H1 (cell line): ENCODE results near the gene CNDP1. TPM values are rescaled to one million over a fixed set of nuclear protein-coding genes. Genes with fewer than 3 reads are reported as not detected.

ENCODE experiments used
- CTCF ChIA-PET: fragments of 300-600 bp; sonication (Branson Sonifier 250); formaldehyde crosslinking; loops from one replicate; lab custom pipeline; 2021; ENCODE audit not compliant: partially characterized antibody; lab: Charles Lee
- POLR2A ChIA-PET: fragments of 300-600 bp; sonication (Branson Sonifier 250); formaldehyde crosslinking; loops from one replicate; lab custom pipeline; 2021; ENCODE audit warnings: inconsistent platforms; ENCODE audit not compliant: partially characterized antibody; lab: Charles Lee
- DNase-seq, 2 experiments: peaks; one replicate each; pipeline versions ENCODE4 v3.0.0 to v3.0.0-alpha.2; 2010 to 2022; ENCODE audit warnings: low spot score in 2 of 2, low read depth in 1 of 2, mixed read lengths in 1 of 2
- FAIRE-seq: peaks from 2 replicates; lab custom pipeline; 2011; peaks lifted over from hg19 to GRCh38; lab: Jason Lieb, UNC
- H2AFZ ChIP-seq: 2 replicates; pipeline ENCODE4 v1.8.1; 2012; ENCODE audit warnings: low read length, inconsistent platforms
- H2AK5ac ChIP-seq: 2 replicates; pipeline ENCODE4 v1.6.1; 2013; ENCODE audit warnings: low read depth, low read length
- H2BK120ac ChIP-seq: replicated peaks from 2 replicates; pipeline ENCODE3; 2013; ENCODE audit warnings: low read depth, low read length, inconsistent platforms
- H2BK12ac ChIP-seq: 2 replicates; pipeline ENCODE4 v1.6.1; 2013; ENCODE audit warnings: low read depth, low read length
- H2BK15ac ChIP-seq: 2 replicates; pipeline ENCODE4 v1.6.1; 2013; ENCODE audit warnings: low read length
- H2BK20ac ChIP-seq: 2 replicates; pipeline ENCODE4 v1.6.1; 2013; ENCODE audit warnings: low read length
- H2BK5ac ChIP-seq: 2 replicates; pipeline ENCODE4 v1.6.1; 2013; ENCODE audit warnings: low read depth, low read length
- H3K14ac ChIP-seq: 2 replicates; pipeline ENCODE4 v1.6.1; 2013; ENCODE audit warnings: inconsistent platforms; ENCODE audit not compliant: insufficient read length
- H3K18ac ChIP-seq: 2 replicates; pipeline ENCODE4 v1.6.1; 2013; ENCODE audit warnings: low read length; ENCODE audit errors: extremely low read depth
- H3K23ac ChIP-seq: 2 replicates; pipeline ENCODE4 v1.6.1; 2013; ENCODE audit warnings: inconsistent platforms; ENCODE audit not compliant: insufficient read length
- H3K23me2 ChIP-seq: 2 replicates; pipeline ENCODE4 v1.6.1; 2013; ENCODE audit warnings: low read depth, low read length
- H3K27ac ChIP-seq: 2 replicates; pipeline ENCODE4 v1.6.1; 2011; ENCODE audit warnings: low read depth, low read length, inconsistent platforms
- H3K27me3 ChIP-seq, 4 experiments: replicated peaks in 1 of 4; 1 replicate in 1 of 4; 2 replicates in 3 of 4; pipeline versions ENCODE4 v1.6.1 to v1.8.1; 2011 to 2013; ENCODE audit warnings: low read length in 3 of 4, mild to moderate bottlenecking in 3 of 4, inconsistent platforms in 2 of 4, mixed read lengths in 2 of 4, moderate library complexity in 1 of 4; ENCODE audit not compliant: control insufficient read depth in 3 of 4, insufficient read depth in 3 of 4; ENCODE audit errors: extremely low read depth in 1 of 4
- H3K36me3 ChIP-seq, 4 experiments: 2 replicates each; pipeline versions ENCODE4 v1.6.1 to v1.8.1; 2011 to 2013; ENCODE audit warnings: mild to moderate bottlenecking in 4 of 4, low read length in 3 of 4, moderate library complexity in 2 of 4, control low read depth in 1 of 4, inconsistent platforms in 1 of 4; ENCODE audit not compliant: insufficient read depth in 4 of 4, control insufficient read depth in 2 of 4
- H3K4ac ChIP-seq: replicated peaks from 2 replicates; pipeline ENCODE3; 2013; ENCODE audit warnings: low read length, low read depth, mixed read lengths, inconsistent platforms; ENCODE audit not compliant: insufficient read length
- H3K4me1 ChIP-seq, 4 experiments: replicated peaks in 1 of 4; 1 replicate in 1 of 4; 2 replicates in 3 of 4; pipeline versions ENCODE4 v1.6.1 to v1.8.1; 2011 to 2013; ENCODE audit warnings: low read length in 3 of 4, inconsistent platforms in 2 of 4, mixed read lengths in 1 of 4; ENCODE audit not compliant: insufficient read depth in 4 of 4, control insufficient read depth in 3 of 4
- H3K4me2 ChIP-seq, 2 experiments: 2 replicates each; pipeline versions ENCODE4 v1.6.1 to v1.8.1; 2011 to 2013; ENCODE audit warnings: low read depth in 2 of 2, low read length in 2 of 2, control low read depth in 1 of 2, inconsistent platforms in 1 of 2, mild to moderate bottlenecking in 1 of 2; ENCODE audit not compliant: insufficient read depth in 1 of 2
- H3K4me3 ChIP-seq, 4 experiments: fragments of 200-600, 300-600 bp in 1 of 4; sonication (generic), shearing (Covaris generic), sonication (Bioruptor Twin) in 1 of 4; 2 replicates each; pipeline versions ENCODE4 v1.5.1 to v1.8.1; 2011 to 2016; ENCODE audit warnings: low read length in 4 of 4, low read depth in 3 of 4, control low read depth in 2 of 4, inconsistent platforms in 2 of 4, mild to moderate bottlenecking in 2 of 4, mixed read lengths in 1 of 4, moderate library complexity in 1 of 4; ENCODE audit not compliant: insufficient read depth in 2 of 4; ENCODE audit errors: extremely low read depth in 1 of 4
- H3K56ac ChIP-seq: replicated peaks from 2 replicates; pipeline ENCODE3; 2013; ENCODE audit warnings: low read depth, mild to moderate bottlenecking, mixed read lengths, low read length, inconsistent platforms; ENCODE audit not compliant: insufficient read length
- H3K79me1 ChIP-seq: 2 replicates; pipeline ENCODE4 v1.6.1; 2013; ENCODE audit warnings: low read depth, low read length, control low read depth
- H3K79me2 ChIP-seq, 2 experiments: 2 replicates each; pipeline versions ENCODE4 v1.6.1 to v1.8.1; 2012 to 2013; ENCODE audit warnings: low read length in 2 of 2, mild to moderate bottlenecking in 2 of 2, inconsistent platforms in 1 of 2; ENCODE audit not compliant: insufficient read depth in 2 of 2, control insufficient read depth in 1 of 2
- H3K9ac ChIP-seq, 4 experiments: replicated peaks in 1 of 4; 1 replicate in 1 of 4; 2 replicates in 3 of 4; pipeline versions ENCODE4 v1.6.1 to v1.8.1; 2011 to 2013; ENCODE audit warnings: low read depth in 3 of 4, low read length in 3 of 4, control low read depth in 2 of 4, mild to moderate bottlenecking in 2 of 4, moderate library complexity in 2 of 4, inconsistent platforms in 1 of 4; ENCODE audit errors: extremely low read depth in 1 of 4
- H3K9me3 ChIP-seq, 2 experiments: 2 replicates each; pipeline versions ENCODE4 v1.6.1 to v1.8.1; 2012 to 2013; ENCODE audit warnings: mild to moderate bottlenecking in 2 of 2, moderate library complexity in 2 of 2, control low read depth in 1 of 2, inconsistent platforms in 1 of 2, low read depth in 1 of 2, low read length in 1 of 2, mixed read lengths in 1 of 2; ENCODE audit not compliant: insufficient read depth in 2 of 2
- H4K20me1 ChIP-seq, 2 experiments: replicated peaks in 1 of 2; 2 replicates each; pipeline versions ENCODE3 to v1.8.1; 2011 to 2013; ENCODE audit warnings: inconsistent platforms in 2 of 2, low read length in 2 of 2, mild to moderate bottlenecking in 1 of 2; ENCODE audit not compliant: insufficient read depth in 2 of 2, control insufficient read depth in 1 of 2
- H4K5ac ChIP-seq: 2 replicates; pipeline ENCODE4 v1.6.1; 2013; ENCODE audit warnings: low read length, low read depth, mixed read lengths, inconsistent platforms; ENCODE audit not compliant: insufficient read length
- H4K8ac ChIP-seq: 2 replicates; pipeline ENCODE4 v1.8.0; 2013; ENCODE audit warnings: mild to moderate bottlenecking, moderate library complexity, low read length, inconsistent platforms; ENCODE audit not compliant: insufficient read depth; ENCODE audit errors: extremely low read depth
- H4K91ac ChIP-seq: replicated peaks from 2 replicates; pipeline ENCODE3; 2013; ENCODE audit warnings: low read length, mixed read lengths, inconsistent platforms; ENCODE audit not compliant: insufficient read length
- CHD1 ChIP-seq: IDR thresholded peaks from 2 replicates; pipeline ENCODE4 v1.6.1; 2012; ENCODE audit warnings: low read depth, low read length, improper control_type of control experiment
- GTF2F1 ChIP-seq: IDR thresholded peaks from 2 replicates; pipeline ENCODE4 v1.6.1; 2012; ENCODE audit warnings: low read depth, low read length, improper control_type of control experiment, borderline replicate concordance
- HDAC2 ChIP-seq, 2 experiments: fragments of 300-600 bp in 1 of 2; sonication (generic) in 1 of 2; IDR thresholded peaks; 2 replicates each; pipeline ENCODE4 v1.6.1; 2011 to 2012; ENCODE audit warnings: low read depth in 2 of 2, low read length in 2 of 2, mild to moderate bottlenecking in 2 of 2, moderate library complexity in 2 of 2, borderline replicate concordance in 1 of 2, inconsistent platforms in 1 of 2
- RBBP5 ChIP-seq: IDR thresholded peaks from 2 replicates; pipeline ENCODE4 v1.7.1; 2012; ENCODE audit warnings: low read depth, mild to moderate bottlenecking, inconsistent platforms, low read length, moderate library complexity, borderline replicate concordance
- RNF2 ChIP-seq: fragments of 200-900, 300-1000 bp; sonication (generic); IDR thresholded peaks from 2 replicates; pipeline ENCODE4 v1.7.1; 2016; ENCODE audit warnings: borderline replicate concordance, low read depth, mild to moderate bottlenecking, antibody characterized with exemption, low read length; ENCODE audit not compliant: poor library complexity, severe bottlenecking; ENCODE audit errors: missing control alignments
- SIN3A ChIP-seq, 2 experiments: IDR thresholded peaks in 1 of 2; conservative IDR thresholded peaks in 1 of 2; 2 replicates each; pipeline ENCODE4 v1.6.1; 2011 to 2012; ENCODE audit warnings: low read length in 2 of 2, improper control_type of control experiment in 1 of 2, low read depth in 1 of 2, mild to moderate bottlenecking in 1 of 2
- TAF1 ChIP-seq: IDR thresholded peaks from 2 replicates; pipeline ENCODE4 v1.6.1; 2011; ENCODE audit warnings: mild to moderate bottlenecking, low read depth, low read length
- TBP ChIP-seq: IDR thresholded peaks from 2 replicates; pipeline ENCODE4 v1.6.1; 2011; ENCODE audit warnings: low read depth, low read length, improper control_type of control experiment
- WGBS, 2 experiments: shearing (Covaris generic) in 1 of 2; methylation state at CpG; one replicate each; pipeline versions ENCODE4 v1.1.6 to v1.1.7; 2013 to 2015; ENCODE audit warnings: low lambda C conversion rate in 2 of 2, mixed read lengths in 2 of 2, inconsistent platforms in 1 of 2, low coverage in 1 of 2, missing lambda C conversion rate in 1 of 2; ENCODE audit not compliant: insufficient replicate concordance in 2 of 2, insufficient coverage in 1 of 2, insufficient read length in 1 of 2; ENCODE audit errors: extremely low coverage in 1 of 2, missing lambda C conversion rate in 1 of 2; 5-methylcytosine and 5-hydroxymethylcytosine counted together
- polyA plus RNA-seq, 7 experiments: library from polyadenylated mRNA; depleted of rRNA in 3 of 7; stranded (reverse) in 5 of 7; unstranded in 2 of 7; fragments of >200 nt in 5 of 7; fragments of 200-250 nt in 2 of 7; gene quantifications; 1 replicate in 5 of 7; 2 replicates in 1 of 7; 4 replicates in 1 of 7; pipeline versions ENCODE4 v1.2.1 to v1.2.3, GENCODE V29; 2011 to 2013; ENCODE audit warnings: missing spikeins in 2 of 7, mixed read lengths in 2 of 7
- total RNA-seq: library from RNA; stranded (reverse); fragmentation: NEBNext Ultra II Directional; extraction: Animal tissue kit (Norgen Biotek cat#: 25700); gene quantifications from 2 replicates; pipeline ENCODE4 v1.2.1, GENCODE V29; 2021
- TF ChIP-seq, protein P1 (sequence below): IDR thresholded peaks from 2 replicates; pipeline ENCODE4 v1.6.1; 2012; ENCODE audit warnings: inconsistent platforms

Gene CNDP1
- total and polyA plus RNA-seq, 2 of the 8 experiments (the other 6 are each of a cell fraction or from before 2014, with no cell fraction given) = 0.09 TPM; not detected in 1

DNA sequence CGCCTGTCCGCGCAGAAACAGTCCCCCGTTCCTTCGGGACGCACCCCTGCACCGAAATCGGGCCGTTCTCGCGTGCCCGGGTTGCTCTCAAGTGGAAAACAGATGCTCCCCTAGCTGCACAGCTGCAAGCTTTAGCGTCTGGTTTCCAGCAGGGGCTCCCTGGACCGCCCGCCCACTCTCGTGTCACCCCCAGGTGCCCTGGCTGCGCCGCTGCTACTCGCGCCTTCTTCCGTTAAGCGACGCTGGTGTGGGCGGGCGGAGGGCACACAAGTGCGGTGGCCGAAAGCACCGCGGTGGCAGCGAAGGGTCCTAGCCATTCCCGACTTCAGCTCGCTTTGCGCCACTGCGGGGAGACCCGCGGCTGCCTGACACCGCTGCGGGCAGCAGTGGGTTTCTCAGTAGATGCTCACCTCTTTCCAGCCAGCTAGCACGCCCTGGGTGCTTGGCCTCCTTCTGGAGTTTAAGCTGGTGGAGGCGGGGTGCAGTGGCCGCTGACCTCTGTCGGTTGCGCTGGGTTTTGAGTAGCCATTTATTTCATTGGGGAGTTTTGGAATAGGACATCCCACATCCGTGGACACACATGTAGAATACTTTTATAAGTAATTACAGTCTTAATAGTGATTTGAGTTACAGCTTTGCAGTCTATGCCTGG is 64.2 kb downstream of the CNDP1 start:
- Histone ChIP-seq H4K91ac (no peak overlapping the region), H3K14ac (no peak overlapping the region), H3K27me3 (no peaks in the 10 kb centered on the region), H2BK12ac (no peak overlapping the region), H3K79me1 (peaks cover 7% of the 10 kb centered on the region), H3K9me3 (no peaks in the 10 kb centered on the region), H3K4me2 (peak overlapping the region; percentile 87 to 98), H4K20me1 (peaks cover 0 to 4% of the 10 kb centered on the region in 2 experiments), H3K23ac (no peak overlapping the region), H3K4me3 (peak overlapping the region; percentile 86 to 97 (median 96)), H2BK15ac (no peak overlapping the region), H3K9ac (peak overlapping the region; percentile 33 to 59 (median 50); a peak in 6 of 7 replicates), H2AK5ac (no peak overlapping the region), H3K36me3 (peaks cover 0 to 3% (median under 1%) of the 10 kb centered on the region in 4 experiments; a peak in 1 of 8 replicates), H3K23me2 (peaks cover 12% of the 10 kb centered on the region), H3K79me2 (peaks cover 8 to 43% of the 10 kb centered on the region in 2 experiments; a peak in 3 of 4 replicates), H2BK20ac (no peak overlapping the region), H3K56ac (peak overlapping the region; percentile 42), H3K27ac (no peak overlapping the region), H4K5ac (peak overlapping the region; percentile 69), H4K8ac (peak overlapping the region; percentile 45), H2AFZ (peak overlapping the region; percentile 43; the same call in 1 of the 2 replicates), H3K4ac (no peak overlapping the region), H3K4me1 (peaks cover 0 to 4% (median 2%) of the 10 kb centered on the region in 4 experiments; a peak in 4 of 7 replicates), H2BK120ac (no peak overlapping the region), H3K18ac (peak overlapping the region; percentile 86), H2BK5ac (peak overlapping the region; percentile 82; the same call in 1 of the 2 replicates)
- 2% methylated on average over 39 of the region's 44 CpGs; no CpG with 5 or more reads in 1 of the 2 experiments for WGBS, 2 experiments
- POLR2A ChIA-PET = interaction anchor here (0.5 to 1.5 kb wide), 2 partner anchors 60 to 102 kb away, joined by 3 to 4 read pairs; partner anchors contain the start of gene CNDP2
- CTCF ChIA-PET = interaction anchor here (0.6 to 1.4 kb wide), 7 partner anchors 11 to 630 kb away, joined by 3 to 5 read pairs (median 3); no protein-coding TSS in a partner anchor
- FAIRE-seq (no peak), DNase-seq (peak in 1 of 2 experiments; percentile 72)
- TF ChIP-seq RBBP5 (0 out of 2 replicates have a peak, but pooled peaks have one; percentile 37), SIN3A (conservative IDR thresholded peaks at IDR 0.05 in 1 of 2, IDR thresholded peaks at IDR 0.05 in 1 of 2; ENCODE audit: low read depth in 1 of 2, low read length in 2 of 2) (0 out of 4 replicates have a peak, but pooled peaks have one; percentile 21 to 43), CHD1 (no peak), RNF2 (peak; percentile 44), GTF2F1 (no peak), HDAC2 (IDR thresholded peaks at IDR 0.05; ENCODE audit: borderline replicate concordance in 1 of 2, low read depth in 2 of 2, low read length in 2 of 2) (peak in 1 of 2 experiments; percentile 73; a peak in 2 of 4 replicates), TBP (peak; percentile 63), TAF1 (peak; percentile 33; the same call in 1 of the 2 replicates)
- TF ChIP-seq, protein P1, sequence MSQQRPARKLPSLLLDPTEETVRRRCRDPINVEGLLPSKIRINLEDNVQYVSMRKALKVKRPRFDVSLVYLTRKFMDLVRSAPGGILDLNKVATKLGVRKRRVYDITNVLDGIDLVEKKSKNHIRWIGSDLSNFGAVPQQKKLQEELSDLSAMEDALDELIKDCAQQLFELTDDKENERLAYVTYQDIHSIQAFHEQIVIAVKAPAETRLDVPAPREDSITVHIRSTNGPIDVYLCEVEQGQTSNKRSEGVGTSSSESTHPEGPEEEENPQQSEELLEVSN = peak; percentile 17; the same call in 1 of the 2 replicates
